Stimulated activated CD8-positive, alpha-beta memory T cell treated with anti-CD3 and anti-CD28 coated beads, Interleukin-15, amount 100 ng/mL, for 48 hours (primary cell): ENCODE results near the gene EDN2.

ENCODE experiments used
- DNase-seq, 2 donors: peaks; one replicate each; pipeline ENCODE4 v3.0.0-alpha.2; 2020; ENCODE audit warnings: low read depth in 2 of 2

Gene EDN2

GRCh38 chr1:41517062-41517438 is 32.6 kb upstream of the EDN2 start:
- DNase-seq, result no peak

- DNase-seq, result peak; percentile 50 to 53
Observed at GRCh38 chr1:41516168-41517061, 31.9 kb upstream of the EDN2 start.

GRCh38 chr1:41515778-41516167 is 31.3 kb upstream of the EDN2 start:
- no peak for DNase-seq

GRCh38 chr1:41515131-41515678 is 30.7 kb upstream of the EDN2 start:
- no peak for DNase-seq

GRCh38 chr1:41514381-41514780 is 29.9 kb upstream of the EDN2 start:
- DNase-seq, result no peak

GRCh38 chr1:41513383-41513735 is 28.9 kb upstream of the EDN2 start:
- no peak for DNase-seq

GRCh38 chr1:41512701-41513382 is 28.4 kb upstream of the EDN2 start:
- no peak for DNase-seq

- no peak for DNase-seq
Observed at GRCh38 chr1:41511239-41511540, 26.7 kb upstream of the EDN2 start.

- DNase-seq, result no peak
Observed at GRCh38 chr1:41510531-41511238, 26.2 kb upstream of the EDN2 start.

GRCh38 chr1:41509270-41509671 is 24.8 kb upstream of the EDN2 start:
- DNase-seq, result no peak

- DNase-seq, result no peak
Observed at GRCh38 chr1:41508290-41508689, 23.8 kb upstream of the EDN2 start.

GRCh38 chr1:41507836-41508235 is 23.4 kb upstream of the EDN2 start:
- DNase-seq, result no peak

- no peak for DNase-seq
Observed at GRCh38 chr1:41507110-41507720, 22.7 kb upstream of the EDN2 start.

GRCh38 chr1:41504114-41505035 is 19.9 kb upstream of the EDN2 start:
- no peak for DNase-seq

- no peak for DNase-seq
Observed at GRCh38 chr1:41503538-41504113, 19.1 kb upstream of the EDN2 start.

GRCh38 chr1:41502912-41503311 is 18.4 kb upstream of the EDN2 start:
- DNase-seq, result no peak

- DNase-seq, result no peak
Observed at GRCh38 chr1:41501581-41501980, 17.1 kb upstream of the EDN2 start.

- DNase-seq, result no peak
Observed at GRCh38 chr1:41500781-41501518, 16.5 kb upstream of the EDN2 start.

- DNase-seq, result no peak
Observed at GRCh38 chr1:41500378-41500777, 15.9 kb upstream of the EDN2 start.

GRCh38 chr1:41499591-41499990 is 15.1 kb upstream of the EDN2 start:
- no peak for DNase-seq
